ENCODE results near the gene USP22.

USP22 gene

DNA sequence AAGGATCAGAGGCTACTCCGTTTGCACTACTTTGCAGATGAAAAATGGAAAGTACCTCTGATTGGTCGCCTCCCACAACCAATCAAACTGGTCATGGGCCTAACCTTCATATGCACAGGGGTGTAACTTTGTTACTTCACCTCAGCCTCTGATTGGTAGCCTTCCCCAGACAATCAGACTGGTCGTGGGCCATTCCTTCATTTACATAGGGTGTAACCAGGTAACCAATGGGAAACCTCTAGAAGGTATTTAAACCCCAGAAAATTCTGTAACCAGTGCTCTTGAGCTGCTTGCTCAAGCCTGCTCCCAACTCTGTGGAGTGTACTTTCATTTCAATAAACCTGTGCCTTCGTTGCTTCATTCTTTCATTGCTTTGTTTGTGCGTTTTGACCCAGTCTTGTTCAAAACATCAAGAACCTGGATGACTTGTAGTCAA, 39.2 kb upstream of the USP22 start:
- H3K4me3 ChIP-seq (replicated peaks; ENCODE audit: low read depth, low read length) = no peak overlapping the region
- TF ChIP-seq CTCF (IDR thresholded peaks at IDR 0.05; ENCODE audit: low read length, missing control alignments) = no peak
- DNase-seq (ENCODE audit: low read depth) = no peak

GRCh38 chr17:21079196-21079595, 36.4 kb upstream of the USP22 start:
- DNase-seq (ENCODE audit: low read depth) = no peak
- no peak for TF ChIP-seq CTCF (IDR thresholded peaks at IDR 0.05; ENCODE audit: low read length, missing control alignments)
- H3K4me3 ChIP-seq (replicated peaks; ENCODE audit: low read depth, low read length) = no peak overlapping the region

GRCh38 chr17:21078016-21078780, 35.4 kb upstream of the USP22 start:
- no peak for TF ChIP-seq CTCF (IDR thresholded peaks at IDR 0.05; ENCODE audit: low read length, missing control alignments)
- H3K4me3 ChIP-seq (replicated peaks; ENCODE audit: low read depth, low read length) = no peak overlapping the region
- DNase-seq (ENCODE audit: low read depth) = no peak

- TF ChIP-seq CTCF (IDR thresholded peaks at IDR 0.05; ENCODE audit: low read length, missing control alignments) = no peak
Observed at GRCh38 chr17:21077281-21077680, 34.5 kb upstream of the USP22 start.

DNA sequence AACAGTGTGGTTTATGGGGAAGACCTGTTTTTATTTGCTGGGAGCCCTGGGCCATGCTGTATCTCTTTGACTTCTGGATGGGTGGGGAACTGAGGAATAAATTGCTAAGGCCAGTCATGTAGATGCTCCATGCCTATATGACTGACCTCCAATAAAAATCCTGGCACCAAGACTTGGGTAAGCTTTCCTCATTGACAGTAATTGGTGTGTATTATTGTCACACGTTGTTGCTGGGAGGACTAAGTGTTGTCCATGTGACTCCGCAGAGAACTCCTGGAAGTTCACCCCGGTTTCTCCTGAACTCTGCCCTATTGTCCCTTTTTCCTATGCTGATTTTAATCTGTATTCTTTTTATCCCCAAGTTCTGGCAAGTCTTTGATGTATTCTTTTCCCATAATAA, 33.4 kb upstream of the USP22 start:
- no peak overlapping the region for H3K4me3 ChIP-seq (replicated peaks; ENCODE audit: low read depth, low read length)
- DNase-seq (ENCODE audit: low read depth) = no peak
- TF ChIP-seq CTCF (IDR thresholded peaks at IDR 0.05; ENCODE audit: low read length, missing control alignments) = no peak

More at GRCh38 chr17:21077281-21077680, 34.5 kb upstream of the USP22 start:
- no peak for DNase-seq (ENCODE audit: low read depth)
- H3K4me3 ChIP-seq (replicated peaks; ENCODE audit: low read depth, low read length) = no peak overlapping the region

DNA sequence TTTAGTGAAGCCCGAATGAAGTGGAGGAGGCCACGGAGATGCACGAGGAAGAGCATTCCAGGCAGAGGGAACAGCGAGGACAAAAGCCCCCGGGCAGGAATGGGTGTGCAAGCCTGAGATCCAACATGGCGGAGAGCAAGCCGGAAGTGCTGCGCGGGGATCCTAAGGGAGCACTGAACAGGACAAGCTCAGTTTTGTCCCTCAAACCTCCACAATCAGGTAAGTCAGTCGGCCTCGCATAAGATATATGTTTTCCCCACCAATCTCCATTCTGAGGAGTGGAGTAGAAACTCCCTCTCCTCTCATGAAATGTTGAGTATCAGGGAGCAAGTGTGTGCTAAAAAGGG, 32.9 kb upstream of the USP22 start:
- TF ChIP-seq CTCF (IDR thresholded peaks at IDR 0.05; ENCODE audit: low read length, missing control alignments) = no peak
- no peak overlapping the region for H3K4me3 ChIP-seq (replicated peaks; ENCODE audit: low read depth, low read length)

GRCh38 chr17:21072745-21073197, 30.0 kb upstream of the USP22 start:
- TF ChIP-seq CTCF (IDR thresholded peaks at IDR 0.05; ENCODE audit: low read length, missing control alignments) = no peak
- DNase-seq (ENCODE audit: low read depth) = no peak
- no peak overlapping the region for H3K4me3 ChIP-seq (replicated peaks; ENCODE audit: low read depth, low read length)

More for the DNA sequence above, 32.9 kb upstream of the USP22 start:
- no peak for DNase-seq (ENCODE audit: low read depth)

All from fibroblast of pulmonary artery (primary cell).